Muscle layer of colon (tissue), 2 donors: Measurements from ENCODE around the gene DPYD.

Experiments used
- H3K27ac ChIP-seq: one replicate; pipeline ENCODE4 v1.7.0; 2013; ENCODE audit warnings: low read depth, mild to moderate bottlenecking, low read length, moderate library complexity
- H3K27me3 ChIP-seq, 2 donors: one replicate each; pipeline ENCODE4 v1.7.0; 2013; ENCODE audit warnings: low read length in 2 of 2, mild to moderate bottlenecking in 2 of 2; ENCODE audit not compliant: insufficient read depth in 2 of 2, control insufficient read depth in 1 of 2
- H3K36me3 ChIP-seq: one replicate; pipeline ENCODE4 v1.7.0; 2013; ENCODE audit warnings: mild to moderate bottlenecking, low read length; ENCODE audit not compliant: insufficient read depth
- H3K4me1 ChIP-seq: one replicate; pipeline ENCODE4 v1.7.0; 2013; ENCODE audit warnings: mild to moderate bottlenecking, low read length; ENCODE audit not compliant: insufficient read depth
- H3K4me3 ChIP-seq, 2 donors: one replicate each; pipeline ENCODE4 v1.7.0; 2013; ENCODE audit warnings: low read length in 2 of 2, low read depth in 1 of 2, mild to moderate bottlenecking in 1 of 2, moderate library complexity in 1 of 2
- H3K9ac ChIP-seq: one replicate; pipeline ENCODE4 v1.7.0; 2013; ENCODE audit warnings: low read length
- H3K9me3 ChIP-seq: one replicate; pipeline ENCODE4 v1.7.0; 2013; ENCODE audit warnings: mild to moderate bottlenecking, low read length
- donor health status: abdominal sarcoma.
- donor health status: Adenocarcinoma of cecum.

The DPYD gene

DNA sequence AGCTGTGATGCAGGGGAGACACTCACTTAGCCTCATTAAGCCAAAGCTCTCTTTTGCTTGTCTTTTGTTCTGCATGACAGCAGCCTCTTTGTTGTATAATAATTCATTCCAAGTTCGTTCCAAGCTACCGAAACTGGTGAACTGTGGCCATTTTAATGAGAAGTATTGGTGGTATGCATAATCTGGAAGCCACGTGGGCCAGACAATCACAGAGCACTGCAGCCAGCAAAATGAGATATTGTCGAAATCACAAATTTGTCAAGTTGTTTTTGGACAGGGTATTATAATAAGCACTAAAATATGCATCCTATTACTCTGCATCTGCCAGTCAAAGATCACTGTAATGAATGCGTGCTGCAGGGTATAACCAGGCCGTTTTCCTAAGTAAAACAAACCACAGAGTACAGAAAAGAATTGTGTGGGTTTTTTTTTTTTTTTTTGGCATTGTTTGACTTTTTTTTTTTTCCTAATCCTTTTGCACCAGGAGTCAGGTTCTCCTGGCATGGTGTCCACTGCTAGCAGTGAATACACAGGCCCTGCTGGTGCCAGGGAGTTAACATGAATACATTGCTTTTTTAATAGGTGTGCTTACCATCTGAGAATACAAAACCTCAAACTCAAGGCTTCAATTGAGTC lies 775.4 kb downstream of the DPYD start:
- no peaks in the 10 kb centered on the region for H3K36me3 ChIP-seq
- H3K27me3 ChIP-seq = no peaks in the 10 kb centered on the region
- H3K27ac ChIP-seq = no peak overlapping the region
- H3K9ac ChIP-seq = no peak overlapping the region
- H3K4me3 ChIP-seq = no peak overlapping the region
- H3K4me1 ChIP-seq = no peaks in the 10 kb centered on the region
- H3K9me3 ChIP-seq = no peaks in the 10 kb centered on the region

DNA sequence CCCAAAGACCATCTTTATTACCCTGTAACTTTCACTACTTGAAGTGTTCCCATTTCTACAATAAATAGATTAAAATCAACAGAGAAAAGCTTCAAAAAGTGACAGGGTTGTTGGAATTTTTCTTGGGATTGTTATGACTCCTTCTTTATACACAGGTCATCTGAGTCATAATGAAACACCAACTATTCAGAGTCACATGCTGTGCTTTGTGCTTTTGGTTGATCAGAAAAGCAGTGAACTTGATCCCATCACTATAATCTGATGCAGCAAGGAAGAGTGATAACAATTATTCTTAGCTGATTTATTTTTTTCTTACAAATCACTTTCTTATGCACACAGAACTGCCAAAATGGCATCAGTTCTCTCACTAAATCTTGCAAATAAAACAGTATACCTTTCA lies 776.3 kb downstream of the DPYD start:
- no peak overlapping the region for H3K27ac ChIP-seq
- no peak overlapping the region for H3K9ac ChIP-seq

DNA sequence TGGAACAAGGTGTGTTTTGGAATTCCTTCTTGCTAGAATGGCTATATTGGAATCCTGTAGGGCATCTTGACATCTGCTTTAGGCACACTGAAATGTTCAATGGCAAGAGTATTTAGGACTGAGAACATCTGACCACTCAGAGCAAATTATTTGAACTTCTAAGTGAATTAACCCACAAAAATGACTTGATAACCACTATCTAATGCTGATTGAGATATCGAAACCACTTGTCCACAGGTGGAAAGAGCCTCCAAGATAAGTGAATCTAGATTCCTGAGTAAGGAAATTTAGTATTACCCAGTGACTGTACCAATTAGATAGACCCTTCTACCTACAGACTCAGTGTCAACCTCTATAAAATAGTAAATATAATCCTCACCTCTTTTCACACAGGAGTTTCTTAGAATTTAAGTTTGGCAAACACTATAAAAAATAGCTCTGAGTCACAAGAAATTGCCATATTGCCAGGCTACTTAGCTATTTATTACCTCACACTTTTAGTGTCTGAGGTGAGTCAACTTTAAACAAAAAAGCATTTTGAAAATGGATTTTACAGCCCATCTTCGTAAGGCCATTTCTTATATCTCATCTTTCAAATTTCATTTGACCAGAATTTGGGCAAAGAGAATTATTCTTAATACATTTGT lies 777.5 kb downstream of the DPYD start:
- Histone ChIP-seq H3K27me3 (no peaks in the 10 kb centered on the region), H3K9me3 (no peaks in the 10 kb centered on the region), H3K4me3 (no peak overlapping the region), H3K4me1 (peaks cover 6% of the 10 kb centered on the region), H3K36me3 (no peaks in the 10 kb centered on the region), H3K27ac (no peak overlapping the region), H3K9ac (no peak overlapping the region)

More for the DNA sequence above, 776.3 kb downstream of the DPYD start:
- Histone ChIP-seq H3K4me1 (no peaks in the 10 kb centered on the region), H3K4me3 (no peak overlapping the region), H3K36me3 (no peaks in the 10 kb centered on the region), H3K27me3 (no peaks in the 10 kb centered on the region), H3K9me3 (no peaks in the 10 kb centered on the region)

DNA sequence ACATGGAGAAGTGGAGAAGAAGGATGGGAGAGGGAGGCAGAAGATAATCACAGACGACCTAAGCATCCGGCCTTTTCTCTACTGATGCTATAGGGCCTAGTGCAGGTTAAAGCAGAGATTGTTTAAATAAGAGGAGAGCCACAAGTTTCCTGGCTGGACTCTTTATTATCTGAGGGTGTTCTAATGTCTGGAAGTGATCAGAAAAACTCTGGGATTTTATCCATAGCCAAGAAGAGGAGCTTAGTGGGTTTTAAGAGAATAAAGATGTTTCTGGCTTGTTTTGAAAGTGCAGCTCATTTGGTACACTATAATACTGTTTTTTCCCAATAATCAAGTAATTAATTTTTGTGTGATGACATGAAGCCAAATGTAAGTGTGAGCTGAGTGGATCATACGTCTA lies 780.2 kb downstream of the DPYD start:
- no peak overlapping the region for H3K27ac ChIP-seq
- no peaks in the 10 kb centered on the region for H3K9me3 ChIP-seq
- H3K36me3 ChIP-seq = no peaks in the 10 kb centered on the region
- H3K9ac ChIP-seq = no peak overlapping the region
- H3K4me3 ChIP-seq = no peak overlapping the region
- H3K4me1 ChIP-seq = peaks cover 17% of the 10 kb centered on the region
- H3K27me3 ChIP-seq = no peaks in the 10 kb centered on the region

DNA sequence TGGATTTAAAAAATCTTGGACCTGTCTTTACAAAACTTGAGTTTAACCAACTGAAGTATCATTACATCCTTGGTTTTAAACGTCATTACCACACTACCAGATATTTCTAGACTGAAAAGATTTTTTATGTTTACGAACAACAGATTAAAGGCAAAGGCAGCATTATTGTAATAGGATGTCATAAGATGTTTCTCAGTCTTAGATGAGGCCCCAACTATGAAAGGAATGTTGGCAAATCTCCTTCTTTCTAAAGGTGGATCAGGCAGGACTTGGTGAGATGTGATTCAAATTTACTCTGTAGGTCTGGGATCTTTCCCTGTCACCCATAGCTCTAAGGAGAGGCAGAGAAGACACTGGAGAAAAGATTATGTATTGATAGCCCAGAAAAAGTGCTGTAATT lies 781.3 kb downstream of the DPYD start:
- Histone ChIP-seq H3K9me3 (no peaks in the 10 kb centered on the region), H3K36me3 (no peaks in the 10 kb centered on the region), H3K27me3 (no peaks in the 10 kb centered on the region), H3K9ac (no peak overlapping the region), H3K27ac (no peak overlapping the region), H3K4me3 (no peak overlapping the region), H3K4me1 (peaks cover 17% of the 10 kb centered on the region)

DNA sequence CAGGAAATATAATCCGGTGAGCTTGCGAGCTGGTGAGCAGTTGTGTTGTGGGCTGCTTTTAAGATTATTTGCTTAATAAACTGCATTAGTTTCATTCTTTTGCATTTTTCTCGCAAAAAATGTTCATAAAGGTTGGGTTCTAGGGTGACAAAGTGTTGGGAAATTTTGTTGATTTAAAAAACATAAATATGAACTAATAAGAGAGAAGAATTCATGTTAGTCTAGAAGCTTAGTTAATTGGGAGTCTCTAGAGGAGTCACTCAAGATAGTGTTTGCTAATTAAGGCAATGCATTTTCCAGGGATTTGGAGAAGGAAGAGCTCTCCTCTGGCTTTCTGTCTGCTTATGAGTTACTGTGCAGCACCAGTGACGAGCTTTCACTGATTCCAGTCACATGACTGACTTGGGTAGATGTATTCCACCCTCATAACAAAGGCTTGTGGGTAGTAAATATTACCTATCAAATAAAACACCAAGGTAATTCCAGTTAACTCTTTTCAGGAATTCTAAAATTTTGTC lies 782.3 kb downstream of the DPYD start:
- Histone ChIP-seq H3K9ac (no peak overlapping the region), H3K9me3 (no peaks in the 10 kb centered on the region), H3K27ac (no peak overlapping the region), H3K27me3 (no peaks in the 10 kb centered on the region), H3K4me3 (no peak overlapping the region), H3K4me1 (peaks cover 17% of the 10 kb centered on the region), H3K36me3 (no peaks in the 10 kb centered on the region)

DNA sequence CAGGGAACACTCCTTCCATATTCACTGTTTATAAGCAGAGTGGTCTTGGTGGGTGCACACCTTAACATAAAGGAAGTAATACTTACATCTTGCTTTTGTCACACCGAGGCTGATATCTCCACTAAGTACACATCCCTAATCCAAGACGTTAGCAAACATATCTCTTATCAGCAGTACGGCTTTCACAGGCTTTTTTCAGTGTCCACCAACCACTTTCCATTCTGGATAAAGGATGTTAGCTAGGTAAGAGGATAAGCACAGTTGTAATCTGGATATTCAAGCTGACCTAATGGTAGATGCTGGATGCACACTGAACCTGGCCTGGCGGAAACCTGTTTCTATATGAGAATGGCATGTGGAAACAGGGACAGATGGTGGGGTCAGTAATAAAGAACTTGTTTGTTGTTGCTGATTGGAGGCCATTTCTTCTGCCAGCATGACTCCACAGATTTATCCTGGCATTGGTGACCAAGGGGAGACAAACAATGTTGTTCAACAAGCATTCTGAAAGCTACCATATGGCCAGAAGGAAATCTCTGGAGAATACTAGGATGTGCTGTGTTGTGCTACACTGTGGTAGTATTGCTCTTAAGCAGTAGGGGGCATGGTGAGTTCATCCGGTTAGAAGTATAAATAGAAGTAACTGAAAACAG lies 782.8 kb downstream of the DPYD start:
- Histone ChIP-seq H3K9me3 (no peaks in the 10 kb centered on the region), H3K27ac (no peak overlapping the region), H3K36me3 (no peaks in the 10 kb centered on the region), H3K4me1 (peaks cover 17% of the 10 kb centered on the region), H3K27me3 (no peaks in the 10 kb centered on the region), H3K4me3 (no peak overlapping the region), H3K9ac (no peak overlapping the region)

DNA sequence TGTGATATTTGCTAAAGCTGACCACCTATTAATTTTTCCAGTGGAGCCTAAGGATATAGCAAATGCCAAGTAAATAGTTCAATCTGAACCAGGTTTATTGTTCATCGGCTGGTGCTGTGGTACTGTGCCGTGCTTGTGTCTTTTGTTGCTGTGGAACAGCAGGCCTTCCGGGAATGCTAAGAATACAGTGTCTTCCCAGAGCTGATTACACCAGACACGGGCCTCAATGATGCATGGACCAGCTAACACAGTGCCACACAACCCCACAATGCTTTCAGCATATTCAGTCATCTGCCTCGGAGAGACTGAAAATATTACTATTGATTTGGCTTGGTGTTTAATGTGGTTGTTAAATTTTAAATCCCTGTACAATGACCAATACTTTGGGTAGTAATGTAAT lies 783.8 kb downstream of the DPYD start:
- H3K27ac ChIP-seq = no peak overlapping the region
- no peak overlapping the region for H3K4me3 ChIP-seq
- H3K9ac ChIP-seq = no peak overlapping the region
- H3K4me1 ChIP-seq = peaks cover 17% of the 10 kb centered on the region
- no peaks in the 10 kb centered on the region for H3K36me3 ChIP-seq
- H3K27me3 ChIP-seq = no peaks in the 10 kb centered on the region
- H3K9me3 ChIP-seq = no peaks in the 10 kb centered on the region

DNA sequence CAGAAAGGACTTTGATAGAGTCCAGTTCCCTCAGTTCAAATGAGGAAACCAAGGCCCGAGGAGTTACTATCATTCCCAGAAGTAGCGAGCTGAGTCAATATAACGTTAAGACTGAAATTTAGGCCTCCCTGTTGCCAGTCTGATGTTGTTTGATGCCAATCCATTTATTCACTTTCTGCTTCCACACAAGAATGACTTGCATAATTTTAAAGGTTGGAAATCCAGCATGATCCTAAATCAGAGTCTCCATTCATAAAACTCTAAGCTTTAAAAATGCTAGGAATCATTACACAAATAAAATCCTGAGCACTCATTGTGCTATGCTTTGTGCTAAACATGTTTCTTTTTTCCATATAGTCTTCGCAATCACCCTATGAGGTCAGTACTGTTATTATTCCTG lies 784.9 kb downstream of the DPYD start:
- H3K36me3 ChIP-seq = no peaks in the 10 kb centered on the region

DNA sequence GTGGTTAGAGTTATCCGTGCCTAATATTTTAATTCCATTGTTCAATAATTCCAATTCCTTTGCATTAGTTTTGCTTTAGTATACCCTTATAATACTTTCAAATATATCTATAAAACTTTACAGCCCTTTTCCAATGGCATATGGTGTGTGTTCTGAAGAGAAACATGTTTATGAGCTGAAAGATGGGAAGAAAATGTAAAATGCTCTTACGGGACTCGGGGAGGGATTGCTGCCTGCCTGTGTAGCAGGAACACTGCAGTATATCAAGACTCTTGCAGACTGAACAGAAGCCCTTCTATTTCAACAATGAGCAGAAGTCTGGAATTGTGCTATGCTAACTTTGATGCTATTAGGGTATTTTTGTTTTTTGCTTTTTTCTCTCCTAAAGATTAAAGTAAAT lies 792.4 kb downstream of the DPYD start:
- no peak overlapping the region for H3K4me3 ChIP-seq
- no peaks in the 10 kb centered on the region for H3K27me3 ChIP-seq
- H3K9me3 ChIP-seq = no peaks in the 10 kb centered on the region
- H3K9ac ChIP-seq = no peak overlapping the region
- no peaks in the 10 kb centered on the region for H3K4me1 ChIP-seq
- no peak overlapping the region for H3K27ac ChIP-seq
- H3K36me3 ChIP-seq = no peaks in the 10 kb centered on the region

More for the DNA sequence above, 784.9 kb downstream of the DPYD start:
- Histone ChIP-seq H3K4me3 (no peak overlapping the region), H3K27ac (no peak overlapping the region), H3K27me3 (no peaks in the 10 kb centered on the region), H3K9ac (no peak overlapping the region), H3K4me1 (peaks cover 17% of the 10 kb centered on the region), H3K9me3 (no peaks in the 10 kb centered on the region)

DNA sequence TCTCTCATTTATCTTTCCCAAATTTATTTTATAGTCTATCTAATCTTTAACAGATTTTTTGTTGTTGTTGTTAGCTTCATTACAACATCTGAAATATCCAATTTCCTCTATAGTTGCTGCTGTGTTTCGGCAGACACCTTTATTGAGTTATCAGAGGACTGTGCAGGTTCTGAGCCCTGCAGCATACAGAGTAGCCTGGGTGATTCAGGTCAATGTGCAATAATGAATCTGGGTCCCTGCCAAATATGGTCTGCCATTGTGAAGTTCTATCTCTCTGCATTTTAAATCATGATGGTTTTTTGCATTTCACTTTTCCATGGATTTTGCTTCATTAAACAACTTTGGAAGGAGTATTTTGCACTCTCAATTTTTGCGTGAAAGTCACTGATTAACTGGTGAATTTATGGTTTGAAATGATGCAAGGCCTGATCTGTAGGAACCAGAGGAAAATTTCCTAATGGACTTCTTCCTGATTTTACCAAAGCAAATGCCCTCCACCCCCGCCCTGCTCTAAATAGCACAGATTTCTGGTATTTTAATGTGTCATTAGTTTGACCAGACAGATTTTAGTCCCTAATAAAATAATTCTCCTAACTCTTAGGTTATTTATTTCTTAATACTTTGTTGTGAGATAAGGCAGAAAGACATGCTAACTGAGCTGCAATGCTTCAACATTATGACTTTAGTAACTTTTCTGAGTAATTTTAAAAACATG lies 797.0 kb downstream of the DPYD start:
- Histone ChIP-seq H3K27me3 (no peaks in the 10 kb centered on the region), H3K36me3 (no peaks in the 10 kb centered on the region), H3K4me3 (no peak overlapping the region), H3K27ac (no peak overlapping the region), H3K9me3 (no peaks in the 10 kb centered on the region), H3K4me1 (no peaks in the 10 kb centered on the region), H3K9ac (no peak overlapping the region)
